Activated effector memory CD4-positive, alpha-beta T cell treated with anti-CD3 and anti-CD28 coated beads, Interleukin-2, amount 50 U/mL, for 16 hours (primary cell): ENCODE data around the gene LANCL2.
"Not testable (repeated sequence)": the region's sequence is repeated elsewhere in the genome, so short reads cannot be mapped to it uniquely, and the experiment has no call there.

Experiments
- DNase-seq: peaks from one replicate; pipeline ENCODE4 v3.0.0-alpha.2; 2020

Gene LANCL2

DNA sequence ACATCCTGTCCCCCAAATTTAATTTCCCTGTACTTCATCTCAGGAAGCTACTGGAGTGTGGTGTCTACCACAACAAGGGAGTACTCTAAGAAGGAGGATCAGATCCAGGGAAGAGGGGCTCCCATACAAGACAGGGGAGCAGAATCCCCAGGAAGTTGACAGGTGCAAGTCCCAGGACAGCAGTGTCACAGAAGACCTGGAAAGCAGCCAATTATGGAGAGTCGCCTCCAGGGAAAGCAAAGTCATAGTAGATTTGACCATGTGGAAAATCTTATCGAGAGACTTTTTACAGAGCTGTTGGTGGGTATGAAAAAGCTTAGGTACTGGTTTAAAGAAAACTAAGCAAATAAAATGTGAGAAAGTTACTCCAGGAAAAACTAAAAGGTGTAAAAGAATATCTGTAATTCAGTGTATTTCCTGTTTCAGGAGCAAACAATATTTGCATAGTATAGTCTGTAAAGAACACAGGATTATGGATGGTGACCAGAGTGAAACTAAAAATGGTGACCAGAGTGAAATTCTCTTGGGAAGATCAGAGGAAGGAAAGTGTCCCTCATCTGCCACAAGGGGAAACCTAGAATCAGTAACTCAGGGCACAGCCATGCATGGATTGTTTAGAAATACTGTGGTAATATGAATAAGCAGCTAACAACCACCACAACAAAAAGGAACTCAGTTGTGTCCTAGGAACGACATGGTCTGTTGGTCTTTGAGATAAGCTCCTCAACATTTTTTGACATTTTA lies 44.5 kb downstream of the LANCL2 start:
- DNase-seq = no peak

DNA sequence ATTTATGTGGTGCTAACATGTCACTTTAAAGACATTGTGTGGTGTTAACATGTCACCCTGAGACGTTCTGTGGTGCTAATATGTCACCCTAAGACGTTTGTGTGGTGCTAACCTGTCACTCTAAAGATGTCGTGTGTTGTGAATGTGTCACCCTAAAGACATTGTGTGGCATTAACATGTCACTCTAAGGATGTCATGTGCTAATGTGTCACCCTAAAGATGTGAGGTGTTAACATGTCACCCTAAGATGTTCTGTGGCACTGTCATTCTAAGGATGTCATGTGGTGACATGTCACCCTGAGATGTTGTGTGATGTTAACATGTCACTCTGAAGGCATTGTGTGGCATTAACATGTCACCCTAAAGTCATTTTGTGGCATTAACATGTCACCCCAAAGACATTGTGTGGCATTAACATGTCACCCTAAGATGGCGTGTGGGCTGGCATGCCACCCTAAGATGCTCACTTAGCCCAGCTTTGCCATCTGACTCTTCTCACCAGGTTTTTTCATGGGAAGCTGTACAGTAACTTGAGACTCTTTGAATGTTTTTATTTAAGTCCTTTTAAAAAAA lies 45.6 kb downstream of the LANCL2 start:
- no peak for DNase-seq

DNA sequence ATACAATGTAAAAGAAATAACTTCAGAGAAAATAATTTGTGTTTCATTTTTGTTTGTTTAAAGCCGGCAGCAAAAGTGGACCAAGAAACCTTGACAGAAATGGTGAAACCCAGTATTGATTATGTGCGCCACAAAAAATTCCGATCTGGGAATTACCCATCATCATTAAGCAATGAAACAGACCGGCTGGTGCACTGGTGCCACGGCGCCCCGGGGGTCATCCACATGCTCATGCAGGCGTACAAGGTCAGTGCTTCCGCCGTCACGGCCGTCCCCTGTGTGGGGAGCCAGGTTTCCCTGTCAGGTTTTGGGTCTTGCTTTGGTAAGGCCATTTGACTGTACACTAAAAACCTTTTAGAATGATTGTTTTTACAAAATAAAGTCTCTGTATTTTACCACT lies 46.7 kb downstream of the LANCL2 start:
- no peak for DNase-seq

DNA sequence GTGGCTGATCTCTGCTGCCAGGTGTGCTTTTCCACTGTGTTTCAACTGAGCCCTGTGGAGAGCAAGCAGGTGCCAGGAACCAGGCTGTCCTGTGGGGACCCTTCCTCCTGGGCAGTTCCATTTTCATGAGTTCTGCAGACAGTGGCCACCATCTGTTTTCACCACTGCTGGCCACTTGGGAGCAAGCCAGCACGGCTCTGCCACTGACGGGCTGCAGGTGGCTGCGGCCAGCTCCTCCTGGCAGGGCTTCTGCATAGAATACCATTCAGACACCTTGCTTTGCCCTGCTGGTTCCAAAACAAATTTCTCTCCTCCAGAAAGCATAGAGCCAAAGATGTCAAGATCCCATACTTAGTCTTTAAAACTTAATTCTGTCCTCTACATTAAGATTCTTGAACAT lies 48.3 kb downstream of the LANCL2 start:
- no peak for DNase-seq

DNA sequence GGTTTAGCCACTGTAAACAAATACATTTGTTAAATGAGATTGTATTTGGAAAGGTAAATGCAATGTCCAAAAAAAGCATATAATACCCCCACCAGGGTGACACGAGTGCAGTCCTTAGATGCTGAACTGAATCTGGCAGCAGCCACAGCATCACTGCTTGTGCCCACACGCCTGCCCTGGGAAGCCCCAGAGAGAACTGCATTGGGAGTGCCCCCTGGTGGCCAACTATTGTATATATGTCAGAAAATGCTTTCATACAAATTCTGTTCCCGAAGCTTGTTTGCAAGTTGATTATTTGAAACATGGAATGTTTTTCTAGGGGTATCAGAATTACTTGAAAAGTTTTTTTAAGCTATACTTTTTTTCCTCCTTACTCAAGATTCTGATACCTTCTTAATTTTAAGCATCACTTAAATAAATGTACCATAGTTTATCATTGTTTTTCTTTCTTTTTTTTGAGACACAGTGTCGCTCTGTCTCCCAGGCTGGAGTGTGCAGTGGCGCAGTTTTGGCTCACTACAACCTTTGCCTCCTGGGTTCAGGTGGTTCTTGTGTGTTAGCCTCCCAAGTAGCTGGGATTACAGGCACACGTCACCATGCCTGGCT lies 50.1 kb downstream of the LANCL2 start:
- DNase-seq = peak; percentile 93

DNA sequence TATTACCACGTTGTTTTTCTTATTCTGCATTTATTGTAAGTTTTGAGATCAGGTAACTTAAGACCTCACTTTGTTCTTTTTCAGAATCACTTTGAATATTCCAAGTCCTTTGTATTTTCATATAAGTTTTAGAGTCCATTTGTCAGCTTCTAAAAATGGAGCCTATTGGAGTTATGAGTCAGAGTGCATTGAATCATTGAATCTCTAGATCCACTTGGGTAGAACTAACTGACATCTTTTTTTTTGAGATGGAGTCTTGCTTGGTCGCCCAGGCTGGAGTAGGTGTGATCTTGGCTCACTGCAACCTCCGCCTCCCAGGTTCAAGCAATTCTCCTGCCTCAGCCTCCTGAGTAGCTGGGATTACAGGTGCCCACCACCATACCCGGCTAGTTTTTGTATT lies 52.3 kb downstream of the LANCL2 start:
- DNase-seq = not testable (repeated sequence)

DNA sequence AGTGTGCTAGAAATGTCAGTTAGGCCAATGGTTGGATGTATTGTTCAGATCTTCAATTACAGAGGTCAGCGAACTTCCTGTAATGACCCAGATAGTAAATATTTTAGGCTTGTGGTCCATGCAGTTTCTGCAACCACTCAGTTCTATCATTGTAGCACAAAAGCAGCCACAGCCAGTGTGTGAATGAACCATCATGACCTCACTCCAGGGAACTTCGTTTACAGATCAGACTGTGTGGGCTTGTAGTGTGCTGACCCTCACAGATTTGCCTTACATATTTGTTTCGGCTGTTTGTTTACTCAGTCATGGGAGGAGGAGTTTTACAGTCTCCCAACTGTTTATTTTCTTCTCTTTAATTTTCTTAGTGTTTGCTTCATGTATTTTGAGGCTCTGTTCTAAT lies 55.4 kb downstream of the LANCL2 start:
- no peak for DNase-seq

DNA sequence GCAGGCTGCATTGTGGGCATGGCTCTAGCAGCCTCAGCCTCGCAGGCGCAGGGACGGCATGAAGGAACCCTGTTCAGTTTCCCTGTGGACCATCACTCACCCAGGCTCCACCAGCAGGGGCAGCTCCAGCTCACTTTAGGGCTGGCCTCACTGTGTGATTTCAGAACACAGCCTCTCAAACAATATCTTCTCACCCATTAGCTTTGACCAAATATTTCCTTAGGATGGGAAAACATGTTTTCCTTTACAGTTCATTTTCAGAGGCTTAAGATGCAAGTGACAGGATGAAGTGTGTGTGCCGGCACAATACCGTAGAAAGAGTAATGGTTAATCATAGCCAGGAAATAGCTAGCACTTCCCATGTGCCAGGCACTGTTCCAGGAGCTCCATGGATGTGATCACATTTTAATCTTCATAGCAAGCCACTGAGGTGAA lies 58.2 kb downstream of the LANCL2 start:
- DNase-seq = no peak

DNA sequence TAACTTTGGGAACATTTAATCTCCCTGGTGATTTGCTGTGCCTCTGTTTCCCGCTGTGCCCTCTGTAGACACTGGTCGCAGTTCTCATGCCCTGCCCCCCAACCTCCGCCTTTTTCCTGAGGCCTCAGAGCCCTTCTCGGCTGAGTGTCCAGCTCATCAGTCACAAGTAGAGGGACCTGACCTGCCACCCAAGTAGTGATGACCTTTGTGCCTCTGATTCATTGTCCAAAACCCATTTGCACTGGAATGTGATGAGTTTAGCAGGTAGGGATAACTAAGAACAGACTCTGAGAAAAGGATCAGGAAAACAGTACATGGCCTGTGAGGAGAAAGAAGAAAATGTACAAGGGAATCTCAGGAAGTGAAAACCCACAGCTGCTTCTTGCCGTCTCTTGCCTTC lies 58.8 kb downstream of the LANCL2 start:
- no peak for DNase-seq

DNA sequence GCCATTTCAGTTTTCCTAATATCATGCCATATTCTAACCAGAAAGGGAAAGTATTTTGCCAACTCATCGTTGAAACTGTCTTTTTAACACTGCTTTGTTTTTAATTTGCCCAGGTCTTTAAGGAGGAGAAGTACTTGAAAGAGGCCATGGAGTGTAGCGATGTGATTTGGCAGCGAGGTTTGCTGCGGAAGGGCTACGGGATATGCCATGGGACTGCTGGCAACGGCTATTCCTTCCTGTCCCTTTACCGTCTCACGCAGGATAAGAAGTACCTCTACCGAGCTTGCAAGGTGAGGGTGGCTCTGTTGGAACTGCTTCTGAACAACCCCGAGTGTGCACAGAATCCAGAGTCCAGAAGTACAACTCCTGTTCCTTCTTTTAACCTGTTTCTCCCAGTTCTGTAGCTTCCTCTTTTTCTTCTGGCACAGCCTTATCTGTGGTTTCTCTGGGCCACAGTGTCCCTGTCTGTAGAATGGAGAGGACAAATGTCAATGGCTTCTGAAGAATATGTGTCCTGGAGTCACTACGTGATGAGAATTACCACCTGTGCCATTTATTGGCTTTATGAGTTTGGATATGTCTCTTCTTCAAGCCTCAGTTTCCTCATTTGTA lies 60.1 kb downstream of the LANCL2 start:
- DNase-seq = no peak

DNA sequence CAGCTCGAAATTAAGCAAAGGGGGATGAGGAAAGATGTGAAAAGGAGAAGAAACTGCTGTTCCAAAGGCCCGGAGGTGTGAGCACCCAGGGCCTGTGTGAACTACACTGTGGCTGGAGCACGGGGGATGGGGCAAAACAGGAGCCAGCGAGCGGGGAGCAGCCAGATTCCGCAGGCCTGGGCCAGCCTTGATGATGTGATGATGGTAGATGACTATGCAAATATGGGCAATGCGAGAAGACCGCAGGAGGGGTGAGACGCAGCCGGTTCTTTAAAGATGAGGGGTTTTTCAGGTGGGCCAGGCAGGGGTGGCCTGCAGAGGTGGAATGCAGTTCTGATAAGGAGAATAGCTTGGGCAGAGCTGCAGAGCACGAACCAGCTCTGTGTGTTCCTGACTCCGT lies 61.5 kb downstream of the LANCL2 start:
- DNase-seq = no peak

DNA sequence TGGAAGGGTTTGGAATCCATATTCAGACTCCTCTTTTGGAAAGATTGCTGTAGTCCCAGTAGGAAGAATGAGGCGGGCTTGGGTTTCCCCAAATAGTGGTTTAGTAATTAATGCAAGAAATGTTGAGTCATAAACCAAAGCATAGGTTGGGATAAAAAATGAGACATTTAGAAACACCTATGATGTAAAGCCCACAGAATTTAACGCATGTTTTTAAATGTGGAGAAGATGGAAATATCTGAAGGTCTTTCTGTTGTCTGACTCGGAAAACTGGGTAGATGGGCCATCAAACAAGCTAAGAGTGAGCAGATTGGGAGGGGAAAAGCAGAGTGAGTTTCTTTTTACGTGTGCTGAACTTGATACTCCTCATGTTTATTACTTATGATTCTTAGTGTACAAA lies 62.2 kb downstream of the LANCL2 start:
- no peak for DNase-seq

DNA sequence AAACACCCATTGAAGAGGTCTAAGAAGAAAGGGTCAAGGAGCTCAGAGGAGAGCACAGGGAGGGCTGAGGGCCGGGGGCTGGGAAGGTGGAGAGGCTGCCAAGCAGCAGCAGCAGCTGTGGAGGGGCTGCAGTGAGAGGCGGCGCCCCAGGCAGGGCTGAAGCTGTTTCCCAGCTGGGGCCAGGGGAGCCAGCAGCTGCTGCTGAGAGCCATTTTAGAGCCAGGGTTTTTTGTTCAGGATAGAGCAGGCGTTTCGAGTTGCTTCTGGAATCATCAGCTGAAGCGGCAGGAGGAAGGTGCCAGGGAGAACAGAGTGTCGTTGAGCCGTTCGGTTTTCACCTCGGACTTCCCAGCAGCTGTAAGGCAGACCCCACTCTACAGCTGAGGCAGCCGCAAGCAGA lies 62.7 kb downstream of the LANCL2 start:
- DNase-seq = no peak

DNA sequence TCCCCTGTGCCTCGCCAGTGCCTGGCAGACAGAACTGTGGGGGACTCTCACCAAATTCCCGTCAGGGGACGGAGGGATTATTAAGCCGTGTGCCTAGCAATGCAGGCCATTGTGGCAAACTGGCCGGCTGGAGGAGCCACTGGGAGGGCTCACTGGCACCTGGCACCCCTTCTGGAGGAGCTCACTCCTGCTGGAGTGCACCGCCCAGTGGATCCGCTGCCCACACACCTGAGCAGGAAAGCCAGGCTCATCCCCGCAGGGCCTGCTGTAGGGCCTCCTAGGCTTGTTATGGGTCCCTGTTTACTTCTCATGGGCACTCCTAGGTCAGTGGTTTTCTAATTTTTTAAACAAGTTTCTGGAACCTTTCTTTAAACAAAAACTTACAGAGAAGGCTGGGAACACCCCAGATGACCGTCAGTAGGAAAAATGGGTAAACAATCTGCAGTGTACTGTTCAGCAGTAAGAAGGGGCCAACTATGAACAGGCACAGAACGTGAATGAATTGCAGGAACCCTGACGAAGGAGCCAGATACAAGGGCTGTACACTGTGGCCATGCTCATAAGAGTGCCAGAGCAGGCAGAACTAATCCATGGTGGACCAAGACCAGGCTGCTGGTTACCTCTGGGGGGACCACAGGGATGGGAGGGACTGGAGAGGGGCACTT lies 64.8 kb downstream of the LANCL2 start:
- DNase-seq = no peak

DNA sequence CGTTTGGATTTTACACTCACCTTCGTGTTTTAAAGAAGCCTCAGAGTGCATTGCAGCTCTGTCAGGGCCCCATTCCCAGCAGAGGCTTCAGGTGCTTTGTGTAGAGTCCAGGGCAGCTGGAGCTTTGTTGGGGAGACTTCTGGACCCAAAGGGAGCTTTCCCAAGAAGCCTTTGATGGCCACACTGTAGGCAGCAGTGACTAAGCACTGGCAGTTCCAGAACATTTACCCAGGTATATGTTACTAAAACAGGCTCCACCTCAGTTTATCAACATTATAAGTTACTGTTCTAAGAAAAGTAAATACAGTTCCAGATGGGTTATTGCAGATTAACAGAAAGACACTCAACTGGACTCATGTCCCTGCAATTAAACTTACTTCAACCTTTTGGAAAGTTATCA lies 66.8 kb downstream of the LANCL2 start:
- DNase-seq = no peak

DNA sequence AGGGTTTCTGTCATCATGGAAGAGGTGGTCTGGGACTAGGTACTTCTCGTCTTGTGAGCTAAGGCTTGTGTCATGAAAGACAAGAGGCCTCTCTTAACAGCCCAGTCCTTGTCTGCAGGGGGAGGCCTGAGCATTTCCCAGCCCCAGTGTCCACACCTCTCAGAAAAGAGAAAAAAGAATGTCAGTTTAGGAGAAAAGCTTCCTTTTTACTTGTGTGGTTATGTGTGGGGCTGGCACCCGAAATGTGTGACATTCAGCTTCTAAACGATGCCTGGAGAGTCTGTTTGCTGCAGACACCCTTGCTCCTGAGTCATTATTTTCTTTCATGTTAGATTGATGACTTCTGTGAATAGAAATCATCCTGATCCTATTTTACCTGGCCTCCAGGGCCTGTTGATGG lies 67.4 kb downstream of the LANCL2 start:
- no peak for DNase-seq

DNA sequence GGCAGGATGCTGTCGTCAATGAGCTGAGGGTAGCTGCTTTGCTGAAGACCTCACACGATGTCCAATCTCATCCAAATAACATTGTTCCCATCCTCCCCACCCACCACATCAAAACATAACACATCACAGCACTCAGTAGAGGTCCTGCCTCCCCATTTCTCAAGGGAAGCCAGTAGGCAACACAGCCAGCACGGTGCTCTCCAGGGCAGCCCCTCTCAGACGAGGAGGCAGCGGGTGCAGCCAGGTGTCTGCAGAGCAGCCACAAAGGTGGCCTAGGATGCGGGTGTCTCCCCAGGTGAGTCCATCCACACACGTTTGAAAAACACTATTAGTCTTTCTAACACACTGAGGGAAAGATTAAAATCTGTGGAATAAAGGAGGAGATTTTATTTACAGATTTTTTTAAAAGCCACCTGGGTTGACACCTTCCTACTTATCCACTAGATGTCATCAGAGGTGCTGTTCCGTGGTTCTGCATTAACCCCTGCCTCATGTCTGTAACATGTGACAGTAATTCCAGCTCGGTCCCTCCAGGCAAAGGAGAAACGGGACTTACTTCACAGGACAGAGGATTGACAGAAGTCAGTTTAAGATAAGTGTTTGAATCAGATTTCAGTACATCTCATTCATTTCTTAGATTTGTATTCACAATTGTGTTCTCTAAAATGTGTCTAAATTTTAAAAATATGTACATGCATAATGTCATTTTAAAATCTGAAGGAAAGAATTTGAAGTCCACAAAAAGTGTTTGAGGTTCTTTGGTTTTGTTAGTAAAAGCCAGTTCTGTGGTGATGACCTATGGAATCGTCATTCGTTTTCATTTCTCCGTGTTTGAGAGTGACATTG lies 68.0 kb downstream of the LANCL2 start:
- no peak for DNase-seq

DNA sequence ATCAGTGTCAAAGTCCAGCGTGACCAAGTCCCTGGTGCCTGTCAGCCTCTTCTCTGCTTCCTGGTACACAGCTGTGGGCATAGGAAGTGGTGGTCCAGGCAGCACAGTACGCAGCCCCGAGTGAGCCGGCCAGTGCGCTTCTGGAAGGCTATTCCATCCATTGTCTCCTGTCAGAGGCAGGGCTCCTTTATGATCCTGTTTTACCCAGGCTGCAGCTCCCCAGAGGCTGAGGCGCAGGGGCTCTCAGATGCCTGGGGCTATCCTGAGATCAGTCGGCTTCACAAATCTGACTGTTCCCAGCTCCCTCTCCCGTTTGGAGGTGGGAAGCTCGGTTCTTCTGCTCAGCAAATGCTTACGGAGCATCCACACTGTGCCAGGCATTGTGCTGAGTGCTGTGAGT lies 70.3 kb downstream of the LANCL2 start:
- no peak for DNase-seq

DNA sequence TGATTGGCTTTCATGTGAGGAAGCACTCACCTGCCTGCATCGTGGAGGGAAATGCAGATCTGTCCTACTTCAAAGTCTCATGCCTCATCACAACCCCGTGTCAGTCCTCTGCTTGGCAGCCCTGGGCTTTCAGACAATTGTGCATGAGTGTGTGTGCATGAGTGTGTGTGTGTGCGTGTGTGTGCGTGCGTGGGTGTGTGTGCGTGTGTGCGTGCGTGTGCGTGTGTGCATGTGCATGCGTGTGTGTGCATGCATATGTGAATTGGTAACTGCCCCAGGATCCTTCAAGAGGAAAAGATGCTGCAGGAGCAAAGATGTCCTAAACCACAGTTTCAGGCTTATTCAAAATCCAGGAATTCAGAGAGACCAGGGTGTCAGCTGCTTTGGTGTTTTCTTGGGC lies 71.3 kb downstream of the LANCL2 start:
- DNase-seq = no peak

DNA sequence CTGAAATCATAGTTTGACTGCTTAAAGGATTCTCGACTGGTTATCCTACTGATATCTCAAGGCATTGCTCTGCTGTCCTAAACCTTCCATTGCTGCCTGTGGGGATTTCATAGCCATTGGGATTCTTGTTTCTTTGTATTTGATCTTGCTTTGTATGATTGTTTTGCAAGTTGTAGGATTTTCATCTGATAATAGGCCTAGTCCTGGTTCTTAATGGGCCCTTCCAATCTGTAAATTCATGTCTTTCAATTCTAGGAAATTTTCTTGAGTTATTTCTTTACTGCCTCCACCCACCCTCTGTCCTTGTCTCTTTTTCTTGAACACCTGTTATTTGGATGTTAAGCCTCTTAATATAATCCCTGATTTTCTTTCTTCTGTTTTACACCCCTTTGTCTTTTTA lies 72.2 kb downstream of the LANCL2 start:
- DNase-seq = no peak

DNA sequence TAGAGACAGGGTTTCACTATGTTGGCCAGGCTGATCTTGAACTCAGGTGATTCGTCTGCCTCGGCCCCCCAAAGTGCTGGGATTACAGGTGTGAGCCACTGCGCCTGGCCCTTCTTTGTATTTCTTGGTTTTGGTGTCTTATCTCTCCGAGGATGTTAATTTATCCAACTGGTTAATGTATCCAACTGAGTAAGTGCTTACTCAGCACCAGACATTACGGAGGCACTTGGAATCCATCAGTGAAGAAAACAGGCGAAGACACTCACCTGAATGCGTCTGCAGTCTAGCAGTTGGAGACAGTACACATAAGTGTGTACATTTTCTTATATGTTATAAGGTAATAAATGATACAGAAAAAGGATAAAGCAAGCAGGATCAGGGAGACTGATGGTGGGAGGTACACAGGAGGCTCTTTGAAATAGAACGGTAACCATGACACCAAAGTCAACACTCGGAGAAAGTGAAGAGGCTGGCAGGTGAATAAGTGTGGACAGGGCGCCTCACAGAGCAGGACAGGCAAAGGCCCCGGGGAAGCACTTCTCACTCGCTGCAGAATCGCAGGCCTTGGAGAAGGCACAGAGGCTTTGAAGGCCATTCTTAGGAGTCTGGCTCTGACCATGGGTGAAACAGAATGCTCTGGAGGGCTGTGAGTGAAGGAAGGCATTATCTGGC lies 73.1 kb downstream of the LANCL2 start:
- no peak for DNase-seq
